ENCODE data around the gene CNOT6.

Gene CNOT6

GRCh38 chr5:180593446-180594206 lies 99.4 kb downstream of the CNOT6 start:
- POLR2A ChIA-PET, result no interaction called here
- 94% methylated on average over 17 of the region's 19 CpGs for WGBS (ENCODE audit: insufficient coverage)
- Histone ChIP-seq H3K27me3 (replicated peaks in 2 of 5; ENCODE audit: control insufficient read depth in 4 of 5, insufficient read depth in 5 of 5, low read length in 4 of 5) (peaks cover 0 to 37% (median 10%) of the 10 kb centered on the region in 5 experiments), H3K4me3 (ENCODE audit: control insufficient read depth in 1 of 7, extremely low read depth in 1 of 7, insufficient read depth in 4 of 7, low read depth in 2 of 7, low read length in 6 of 7) (no peak overlapping the region), H3K27ac (ENCODE audit: insufficient read depth in 1 of 2, low read depth in 1 of 2, low read length in 2 of 2, poor library complexity in 1 of 2, severe bottlenecking in 2 of 2) (no peak overlapping the region), H3K4me1 (ENCODE audit: control extremely low read depth in 1 of 4, control insufficient read depth in 4 of 4, insufficient read depth in 4 of 4, low read length in 3 of 4) (peaks cover 0 to 23% (median 21%) of the 10 kb centered on the region in 4 experiments), H3K36me3 (ENCODE audit: control insufficient read depth in 4 of 4, insufficient read depth in 4 of 4, low read length in 3 of 4) (no peaks in the 10 kb centered on the region), H3K9me3 (ENCODE audit: control extremely low read depth in 1 of 5, control insufficient read depth in 4 of 5, insufficient read depth in 2 of 5, low read depth in 1 of 5, low read length in 4 of 5) (no peaks in the 10 kb centered on the region)
- DNase-seq, result no peak
- CTCF ChIA-PET, result no interaction called here

DNA sequence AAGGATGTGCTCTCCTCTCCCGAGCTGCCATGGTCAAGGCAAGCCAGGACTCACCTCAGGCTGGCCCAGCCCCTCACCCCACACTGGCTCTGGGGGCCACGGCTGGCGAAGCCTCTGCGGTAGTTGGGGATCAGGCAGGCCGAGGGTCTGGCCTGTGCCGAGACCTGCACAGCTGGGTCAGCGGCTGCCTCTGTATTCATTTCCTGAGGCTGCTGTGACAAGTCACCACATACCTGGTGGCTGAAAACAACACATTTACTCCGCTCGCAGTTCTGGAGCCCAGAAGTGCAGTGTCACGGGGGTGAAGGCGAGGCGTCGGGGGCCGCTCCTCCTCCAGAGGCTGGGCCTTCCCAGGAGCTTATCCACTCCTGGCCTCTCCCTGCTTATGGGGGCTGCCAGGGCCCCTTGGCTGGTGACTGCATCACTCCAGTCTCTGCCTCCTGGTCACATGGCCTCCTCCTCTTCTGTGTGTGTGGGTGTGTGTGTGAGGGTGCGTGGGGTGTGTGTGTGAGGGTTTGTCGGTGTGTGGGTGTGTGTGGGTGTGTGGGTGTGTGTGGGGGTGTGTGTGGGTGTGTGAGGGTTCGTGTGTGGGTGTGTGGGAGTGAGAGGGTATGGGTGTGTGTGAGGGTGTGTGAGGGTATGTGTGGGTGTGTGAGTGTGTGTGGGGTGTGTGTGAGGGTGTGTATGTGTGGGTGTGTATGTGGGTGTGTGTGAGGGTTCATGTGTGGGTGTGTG lies 100.3 kb downstream of the CNOT6 start:
- ChIA-PET CTCF (no interaction called here), POLR2A (interaction anchor here (0.9 kb wide), 1 partner anchor 46 kb away, joined by 3 read pairs; no protein-coding TSS in a partner anchor)
- no peak for DNase-seq
- Histone ChIP-seq H3K36me3 (ENCODE audit: control insufficient read depth in 4 of 4, insufficient read depth in 4 of 4, low read length in 3 of 4) (no peaks in the 10 kb centered on the region), H3K4me1 (ENCODE audit: control extremely low read depth in 1 of 4, control insufficient read depth in 4 of 4, insufficient read depth in 4 of 4, low read length in 3 of 4) (peaks cover 0 to 23% (median 21%) of the 10 kb centered on the region in 4 experiments), H3K4me3 (ENCODE audit: control insufficient read depth in 1 of 7, extremely low read depth in 1 of 7, insufficient read depth in 4 of 7, low read depth in 2 of 7, low read length in 6 of 7) (no peak overlapping the region), H3K27me3 (replicated peaks in 2 of 5; ENCODE audit: control insufficient read depth in 4 of 5, insufficient read depth in 5 of 5, low read length in 4 of 5) (peaks cover 0 to 29% (median 6%) of the 10 kb centered on the region in 5 experiments), H3K27ac (ENCODE audit: insufficient read depth in 1 of 2, low read depth in 1 of 2, low read length in 2 of 2, poor library complexity in 1 of 2, severe bottlenecking in 2 of 2) (no peak overlapping the region), H3K9me3 (ENCODE audit: control extremely low read depth in 1 of 5, control insufficient read depth in 4 of 5, insufficient read depth in 2 of 5, low read depth in 1 of 5, low read length in 4 of 5) (no peaks in the 10 kb centered on the region)
- WGBS (ENCODE audit: insufficient coverage), result 92% methylated on average over 4 of the region's 17 CpGs

DNA sequence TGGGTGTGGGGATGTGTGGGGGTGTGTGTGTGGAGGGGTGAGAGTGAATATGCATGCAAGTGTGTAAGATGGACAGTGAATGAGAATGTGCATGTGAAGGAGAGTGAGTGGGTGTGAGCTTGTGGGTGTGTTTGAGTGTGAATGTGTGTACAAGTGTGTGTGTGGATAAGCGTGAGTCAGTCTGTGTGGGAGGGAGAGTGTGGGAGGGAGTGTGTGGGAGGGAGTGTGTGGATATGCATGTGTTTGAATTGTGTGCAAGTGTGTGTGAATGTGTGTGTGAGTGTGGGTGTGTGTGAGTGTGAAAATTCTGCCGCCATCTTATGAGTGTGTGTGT lies 100.8 kb downstream of the CNOT6 start:
- peaks cover 0 to 23% (median 5%) of the 10 kb centered on the region in 5 experiments for H3K27me3 ChIP-seq (replicated peaks in 2 of 5; ENCODE audit: control insufficient read depth in 4 of 5, insufficient read depth in 5 of 5, low read length in 4 of 5)
- ChIA-PET POLR2A (interaction anchor here (0.9 kb wide), 1 partner anchor 45 kb away, joined by 3 read pairs; no protein-coding TSS in a partner anchor), CTCF (no interaction called here)
- H3K4me3 ChIP-seq (ENCODE audit: control insufficient read depth in 1 of 7, extremely low read depth in 1 of 7, insufficient read depth in 4 of 7, low read depth in 2 of 7, low read length in 6 of 7), result no peak overlapping the region
- H3K27ac ChIP-seq (ENCODE audit: insufficient read depth in 1 of 2, low read depth in 1 of 2, low read length in 2 of 2, poor library complexity in 1 of 2, severe bottlenecking in 2 of 2), result no peak overlapping the region
- H3K36me3 ChIP-seq (ENCODE audit: control insufficient read depth in 4 of 4, insufficient read depth in 4 of 4, low read length in 3 of 4), result no peaks in the 10 kb centered on the region
- H3K9me3 ChIP-seq (ENCODE audit: control extremely low read depth in 1 of 5, control insufficient read depth in 4 of 5, insufficient read depth in 2 of 5, low read depth in 1 of 5, low read length in 4 of 5), result no peaks in the 10 kb centered on the region
- peaks cover 0 to 18% (median 18%) of the 10 kb centered on the region in 4 experiments for H3K4me1 ChIP-seq (ENCODE audit: control extremely low read depth in 1 of 4, control insufficient read depth in 4 of 4, insufficient read depth in 4 of 4, low read length in 3 of 4)
- 100% methylated on average over 1 of the region's 2 CpGs for WGBS (ENCODE audit: insufficient coverage)
- no peak for DNase-seq

- 98% methylated on average over 21 of the region's 25 CpGs for WGBS (ENCODE audit: insufficient coverage)
- no peak overlapping the region for H3K4me3 ChIP-seq (ENCODE audit: control insufficient read depth in 1 of 7, extremely low read depth in 1 of 7, insufficient read depth in 4 of 7, low read depth in 2 of 7, low read length in 6 of 7)
- POLR2A ChIA-PET, result interaction anchor here (0.9 kb wide), 1 partner anchor 45 kb away, joined by 3 read pairs; no protein-coding TSS in a partner anchor
- CTCF ChIA-PET, result no interaction called here
- DNase-seq, result no peak
- H3K9me3 ChIP-seq (ENCODE audit: control extremely low read depth in 1 of 5, control insufficient read depth in 4 of 5, insufficient read depth in 2 of 5, low read depth in 1 of 5, low read length in 4 of 5), result no peaks in the 10 kb centered on the region
- peaks cover 0 to 18% (median 3%) of the 10 kb centered on the region in 5 experiments for H3K27me3 ChIP-seq (replicated peaks in 2 of 5; ENCODE audit: control insufficient read depth in 4 of 5, insufficient read depth in 5 of 5, low read length in 4 of 5)
- H3K27ac ChIP-seq (ENCODE audit: insufficient read depth in 1 of 2, low read depth in 1 of 2, low read length in 2 of 2, poor library complexity in 1 of 2, severe bottlenecking in 2 of 2), result no peak overlapping the region
- H3K4me1 ChIP-seq (ENCODE audit: control extremely low read depth in 1 of 4, control insufficient read depth in 4 of 4, insufficient read depth in 4 of 4, low read length in 3 of 4), result peaks cover 0 to 13% (median 13%) of the 10 kb centered on the region in 4 experiments
- no peaks in the 10 kb centered on the region for H3K36me3 ChIP-seq (ENCODE audit: control insufficient read depth in 4 of 4, insufficient read depth in 4 of 4, low read length in 3 of 4)
These were observed 101.4 kb downstream of the CNOT6 start for GRCh38 chr5:180595381-180596114.

DNA sequence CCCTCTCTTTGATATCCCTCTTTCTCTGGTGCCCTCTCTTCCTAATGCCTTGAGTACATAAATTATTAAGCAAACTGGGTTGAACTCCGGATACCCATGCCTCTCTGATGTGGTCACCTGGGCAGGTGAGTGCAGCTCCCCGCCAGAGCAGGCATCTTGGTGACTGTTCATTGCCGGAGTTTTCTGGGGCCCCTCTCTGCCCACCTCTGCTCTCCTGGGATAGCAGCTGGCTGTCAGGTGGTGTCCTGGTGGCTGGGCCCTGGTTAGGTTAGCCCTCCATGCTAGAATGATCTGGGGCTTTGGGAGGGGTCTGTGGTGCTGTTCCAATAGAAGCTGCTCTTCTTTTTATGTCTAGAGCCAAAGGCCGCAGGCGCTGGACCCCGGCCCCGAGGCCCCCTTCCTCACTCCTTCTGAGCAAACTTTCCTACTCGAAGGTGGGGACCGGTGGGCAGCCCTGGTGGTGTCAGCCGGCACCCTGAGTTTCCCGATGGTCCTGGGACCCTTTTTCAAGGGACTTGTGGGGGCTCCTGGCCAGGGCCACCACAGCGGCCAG lies 102.0 kb downstream of the CNOT6 start:
- DNase-seq, result no peak
- WGBS (ENCODE audit: insufficient coverage), result 97% methylated on average over 10 of the region's 12 CpGs
- ChIA-PET POLR2A (no interaction called here), CTCF (interaction anchor here (1.1 kb wide), 1 partner anchor 10 kb away, joined by 3 read pairs; no protein-coding TSS in a partner anchor)
- Histone ChIP-seq H3K36me3 (ENCODE audit: control insufficient read depth in 4 of 4, insufficient read depth in 4 of 4, low read length in 3 of 4) (no peaks in the 10 kb centered on the region), H3K9me3 (ENCODE audit: control extremely low read depth in 1 of 5, control insufficient read depth in 4 of 5, insufficient read depth in 2 of 5, low read depth in 1 of 5, low read length in 4 of 5) (no peaks in the 10 kb centered on the region), H3K4me1 (ENCODE audit: control extremely low read depth in 1 of 4, control insufficient read depth in 4 of 4, insufficient read depth in 4 of 4, low read length in 3 of 4) (peaks cover 0 to 7% (median 6%) of the 10 kb centered on the region in 4 experiments), H3K27ac (ENCODE audit: insufficient read depth in 1 of 2, low read depth in 1 of 2, low read length in 2 of 2, poor library complexity in 1 of 2, severe bottlenecking in 2 of 2) (no peak overlapping the region), H3K27me3 (replicated peaks in 2 of 5; ENCODE audit: control insufficient read depth in 4 of 5, insufficient read depth in 5 of 5, low read length in 4 of 5) (peaks cover 0 to 12% (median 3%) of the 10 kb centered on the region in 5 experiments), H3K4me3 (ENCODE audit: control insufficient read depth in 1 of 7, extremely low read depth in 1 of 7, insufficient read depth in 4 of 7, low read depth in 2 of 7, low read length in 6 of 7) (no peak overlapping the region)

- POLR2A ChIA-PET, result no interaction called here
- H3K27me3 ChIP-seq (replicated peaks in 2 of 5; ENCODE audit: control insufficient read depth in 4 of 5, insufficient read depth in 5 of 5, low read length in 4 of 5), result peaks cover 0 to 6% (median 3%) of the 10 kb centered on the region in 5 experiments
- H3K9me3 ChIP-seq (ENCODE audit: control extremely low read depth in 1 of 5, control insufficient read depth in 4 of 5, insufficient read depth in 2 of 5, low read depth in 1 of 5, low read length in 4 of 5), result no peaks in the 10 kb centered on the region
- DNase-seq, result no peak
- no peak overlapping the region for H3K27ac ChIP-seq (ENCODE audit: insufficient read depth in 1 of 2, low read depth in 1 of 2, low read length in 2 of 2, poor library complexity in 1 of 2, severe bottlenecking in 2 of 2)
- peaks cover 0 to 1% (median under 1%) of the 10 kb centered on the region in 4 experiments for H3K4me1 ChIP-seq (ENCODE audit: control extremely low read depth in 1 of 4, control insufficient read depth in 4 of 4, insufficient read depth in 4 of 4, low read length in 3 of 4)
- WGBS (ENCODE audit: insufficient coverage), result 66% methylated on average over 20 of the region's 24 CpGs
- no peaks in the 10 kb centered on the region for H3K36me3 ChIP-seq (ENCODE audit: control insufficient read depth in 4 of 4, insufficient read depth in 4 of 4, low read length in 3 of 4)
- CTCF ChIA-PET, result interaction anchor here (1.1 kb wide), 1 partner anchor 9 kb away, joined by 3 read pairs; no protein-coding TSS in a partner anchor
- no peak overlapping the region for H3K4me3 ChIP-seq (ENCODE audit: control insufficient read depth in 1 of 7, extremely low read depth in 1 of 7, insufficient read depth in 4 of 7, low read depth in 2 of 7, low read length in 6 of 7)
These were observed 102.6 kb downstream of the CNOT6 start for GRCh38 chr5:180596668-180597231.

Measured in common myeloid progenitor, CD34-positive (primary cell).